ENCODE data around the gene ZWILCH.
"Not testable (repeated sequence)": the region's sequence is repeated elsewhere in the genome, so short reads cannot be mapped to it uniquely, and the experiment has no call there.

ZWILCH gene

DNA sequence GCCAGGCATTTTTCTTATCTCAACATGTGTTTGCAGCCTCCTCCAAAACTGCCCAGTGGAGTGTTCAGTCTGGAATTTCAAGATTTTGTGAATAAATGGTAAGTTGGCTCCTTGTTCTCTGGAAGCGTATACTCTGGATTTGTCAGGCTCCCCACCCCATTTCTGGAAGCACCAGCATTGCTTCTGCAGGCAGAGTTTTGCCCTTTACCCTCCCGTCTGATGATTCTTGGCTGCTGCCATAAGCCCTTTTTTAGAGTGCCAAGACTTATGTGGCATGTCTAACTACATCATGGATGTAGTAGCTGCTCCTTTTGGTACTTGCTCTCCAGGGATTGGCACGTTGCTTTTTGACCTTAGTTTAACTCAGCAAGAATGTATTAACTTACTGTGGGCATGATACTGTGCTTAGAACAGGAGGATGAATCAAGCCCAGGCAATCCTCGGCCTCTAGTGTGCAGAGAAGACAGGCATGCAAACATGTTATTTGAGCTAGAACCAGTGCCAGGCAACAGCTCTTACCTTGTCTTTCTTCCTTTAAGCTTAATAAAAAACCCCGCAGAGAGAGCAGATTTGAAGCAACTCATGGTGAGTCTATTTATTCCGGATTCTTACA lies 15.8 kb upstream of the ZWILCH start:
- DNase-seq, result no peak

DNA sequence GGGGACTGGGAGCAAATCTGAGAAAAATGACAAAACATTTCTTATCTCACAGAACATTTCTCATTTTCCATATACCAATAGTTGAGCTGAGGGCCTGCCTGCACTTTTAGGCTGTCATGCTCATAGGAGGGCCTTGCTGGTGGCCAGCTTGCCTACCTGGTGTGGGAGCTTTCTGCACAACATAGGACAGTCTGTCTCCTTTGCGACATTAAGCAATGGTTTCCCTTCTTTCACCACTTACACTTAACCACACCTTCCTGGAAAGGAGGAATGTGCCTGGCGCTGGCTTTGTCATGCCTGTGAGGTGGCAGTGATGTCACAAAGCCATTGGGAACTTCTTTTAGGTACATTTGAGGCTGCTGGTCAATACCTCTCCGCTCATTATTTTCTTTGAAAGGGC lies 13.3 kb upstream of the ZWILCH start:
- no peak for DNase-seq

DNA sequence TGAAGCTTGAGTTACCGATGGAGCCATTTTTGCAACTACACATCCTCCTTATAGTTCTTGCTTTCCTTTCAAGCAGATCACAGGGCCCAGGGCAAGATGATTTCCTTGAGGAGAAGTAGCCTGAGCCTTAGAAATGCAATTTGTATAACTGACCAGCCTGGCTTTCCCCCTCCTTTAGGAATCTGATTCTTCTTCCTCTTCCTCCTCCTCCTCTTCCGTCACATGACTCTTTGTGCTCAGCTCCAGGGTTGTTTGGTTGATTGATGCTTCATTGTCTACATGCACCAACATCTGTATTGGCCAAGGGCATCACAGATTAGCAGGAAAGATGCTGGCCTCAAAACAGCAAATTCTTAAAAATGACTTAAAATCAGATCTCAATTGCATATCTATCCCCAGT lies 10.9 kb upstream of the ZWILCH start:
- DNase-seq, result no peak

DNA sequence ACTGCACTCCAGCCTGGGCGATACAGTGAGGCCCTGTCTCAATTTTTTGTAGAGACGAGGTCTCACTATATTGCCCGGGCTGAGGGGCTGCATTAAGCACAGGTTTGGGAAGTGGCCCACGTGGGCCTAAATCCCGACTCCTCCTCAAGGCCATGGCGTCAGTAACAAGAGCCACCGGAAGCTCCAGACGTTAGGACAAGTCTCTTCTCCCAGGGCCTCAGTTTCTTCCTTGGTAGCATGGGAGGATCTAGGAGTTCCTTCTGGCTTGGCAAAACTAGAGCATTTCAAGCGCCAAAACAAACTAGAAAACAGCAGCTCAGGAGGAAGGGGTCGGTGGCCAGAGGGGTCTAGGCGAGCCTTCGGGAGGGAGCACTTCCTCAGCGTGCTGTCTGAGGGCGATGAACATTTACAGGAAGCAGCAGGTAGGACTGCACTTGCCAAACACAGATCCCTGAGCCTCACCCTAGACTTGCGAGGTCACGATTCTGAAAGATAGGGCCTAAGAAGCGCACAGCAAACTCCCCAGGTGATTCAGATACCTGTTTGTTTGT lies 8.1 kb upstream of the ZWILCH start:
- no peak for DNase-seq

DNA sequence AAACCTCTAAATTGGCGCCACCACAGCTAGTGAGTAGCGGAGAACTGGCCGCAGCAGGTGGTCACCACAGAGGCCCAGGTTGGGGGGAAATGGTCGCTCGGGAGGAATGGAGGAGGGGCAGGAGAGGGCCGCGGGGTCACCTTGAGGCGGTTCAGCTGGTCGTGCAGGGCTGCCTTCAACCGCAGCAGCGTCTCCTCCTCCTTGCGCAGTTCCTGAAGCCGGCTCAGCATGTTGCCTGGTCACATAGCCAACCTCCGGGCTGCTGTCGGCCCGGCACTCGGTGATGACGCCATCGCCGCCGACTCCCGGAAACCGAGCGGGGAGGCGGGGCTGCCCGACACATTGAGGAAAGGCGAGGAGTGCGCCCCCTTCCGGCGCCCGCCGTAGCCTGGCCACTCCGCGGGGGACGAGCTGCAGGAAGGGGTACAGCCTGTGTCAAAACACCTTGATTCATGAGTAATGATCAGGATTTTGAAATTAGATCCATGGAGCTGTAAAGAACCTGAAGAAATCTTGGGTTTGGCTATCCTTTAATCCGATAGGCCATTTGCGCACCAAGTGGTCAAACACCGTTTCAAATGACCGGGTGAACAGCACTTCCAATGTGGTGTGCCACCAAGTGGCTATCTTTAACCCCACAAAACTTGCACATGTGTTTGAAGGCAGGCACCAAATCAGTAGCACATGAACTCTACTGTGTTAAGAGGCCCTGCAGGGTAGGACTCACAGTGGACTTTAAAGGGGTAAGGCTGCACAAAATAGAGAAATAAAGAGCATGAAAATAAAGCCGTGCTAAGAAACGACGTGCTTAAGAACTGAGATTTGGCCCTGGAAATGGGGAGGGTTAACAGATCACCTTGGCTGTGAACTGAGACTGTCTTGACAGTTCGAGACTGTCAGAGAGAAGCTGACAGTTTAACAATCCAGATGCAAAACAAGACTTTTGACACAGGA lies 7.3 kb upstream of the ZWILCH start, which contains the start of gene SNAPC5:
SNAPC5 (minus strand) TSS at position 261 of the 954 bp plus-strand sequence; CDS start at position 230, 31 bp downstream.
- DNase-seq, result peak; percentile 96 to 97

GRCh38 chr15:66498501-66499386 lies 6.4 kb upstream of the ZWILCH start:
- peak in 1 of 2 donors; percentile 69 for DNase-seq

GRCh38 chr15:66500346-66500745 lies 4.8 kb upstream of the ZWILCH start:
- DNase-seq, result not testable (repeated sequence)

- peak in 1 of 2 donors; percentile 18 for DNase-seq
Measured at GRCh38 chr15:66502491-66502890, 2.6 kb upstream of the ZWILCH start.

GRCh38 chr15:66503041-66503648 lies 2.0 kb upstream of the ZWILCH start:
- DNase-seq, result not testable (repeated sequence)

GRCh38 chr15:66503780-66504562 lies 1.2 kb upstream of the ZWILCH start:
- DNase-seq, result no peak

GRCh38 chr15:66505430-66505811 lies 295 bp downstream of the ZWILCH start:
- no peak for DNase-seq

DNA sequence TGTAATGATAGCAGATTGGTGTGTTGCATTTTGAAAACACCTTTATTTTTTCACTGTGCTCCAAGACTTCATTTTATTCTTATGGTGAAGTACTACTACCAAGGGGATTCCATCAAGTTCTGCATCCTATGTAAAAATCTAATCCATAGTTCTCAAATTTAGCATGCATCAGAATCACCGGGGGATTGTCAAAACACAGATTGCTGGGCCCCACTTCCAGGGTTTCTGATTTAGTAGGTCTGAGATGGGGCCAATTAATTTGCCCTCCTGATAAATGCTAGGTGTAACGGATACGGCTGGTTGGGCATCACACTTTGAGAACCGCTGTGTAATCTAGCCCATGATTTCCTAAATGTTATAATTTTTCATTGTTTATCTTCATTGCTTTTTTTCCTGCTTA lies 692 bp downstream of the ZWILCH start:
- no peak for DNase-seq

DNA sequence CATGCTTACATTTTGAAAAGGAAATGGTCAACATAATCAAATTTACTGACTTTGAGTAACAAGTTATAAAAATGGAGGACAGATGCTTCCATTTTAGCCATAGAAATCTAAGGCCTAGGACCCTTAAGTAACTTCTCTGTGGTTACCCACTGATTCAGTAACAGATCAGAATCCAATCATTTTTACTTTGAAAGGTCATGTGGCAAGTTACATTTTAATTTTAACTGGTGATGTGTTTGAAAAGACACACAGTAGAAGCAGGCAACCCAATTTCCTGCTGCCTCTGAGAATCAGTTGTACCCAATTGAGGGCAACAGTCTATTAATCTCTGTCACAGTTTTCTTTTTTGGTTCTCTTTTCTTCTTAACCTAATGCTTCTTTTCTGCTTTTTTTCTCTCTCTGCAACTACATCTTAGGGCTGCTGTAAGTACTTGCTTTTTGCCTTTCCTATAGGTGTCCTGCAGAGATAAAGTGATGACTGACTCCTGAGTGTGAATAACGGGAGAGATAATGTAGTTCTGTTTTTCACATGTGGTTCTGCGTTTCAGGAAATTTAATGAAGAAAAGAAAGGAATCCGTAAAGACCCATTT lies 3.3 kb downstream of the ZWILCH start:
- DNase-seq, result no peak

- no peak for DNase-seq
Measured at GRCh38 chr15:66514586-66514985, 9.5 kb downstream of the ZWILCH start.

DNA sequence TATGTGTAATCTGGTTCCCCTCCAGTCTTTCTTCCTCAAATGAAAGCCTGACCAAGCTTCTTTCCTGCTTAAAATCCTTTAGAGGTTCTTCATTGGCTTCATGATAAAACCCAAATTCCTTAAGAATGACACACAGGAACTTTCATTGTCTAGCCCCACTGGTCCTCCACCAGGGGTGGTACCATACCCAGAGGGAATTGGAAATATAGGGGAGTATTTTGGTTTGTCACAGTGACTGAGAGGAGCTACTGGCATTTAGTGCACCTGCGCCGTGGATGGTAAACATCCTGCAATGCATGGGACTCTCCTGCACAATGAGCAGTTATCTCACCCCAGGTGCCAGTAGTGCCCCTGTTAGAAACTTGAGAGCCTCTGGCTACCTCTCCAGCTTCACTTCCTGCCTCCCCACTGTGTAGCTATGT lies 10.8 kb downstream of the ZWILCH start:
- no peak for DNase-seq

- no peak for DNase-seq
Measured at GRCh38 chr15:66523926-66524325, 18.8 kb downstream of the ZWILCH start.

DNA sequence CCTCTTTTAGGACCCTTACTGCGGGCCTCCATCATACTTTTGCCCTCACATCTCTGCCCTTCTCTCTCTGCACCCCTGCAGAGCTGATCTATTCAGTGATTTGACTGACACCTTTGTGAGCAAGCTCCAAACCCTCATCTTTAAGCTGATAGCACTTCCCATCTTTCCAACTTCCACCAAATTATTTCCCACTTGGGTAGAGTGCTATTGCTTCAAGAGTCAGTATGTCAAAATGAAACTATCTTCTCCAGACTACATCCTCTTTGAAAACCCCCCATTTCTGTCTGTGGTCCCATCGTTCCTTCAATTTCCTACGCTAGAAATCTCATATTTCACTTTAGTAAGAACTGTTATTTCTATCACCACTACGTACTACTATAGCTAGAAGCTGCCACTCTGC lies 19.7 kb downstream of the ZWILCH start:
- DNase-seq, result no peak

- DNase-seq, result no peak
Measured at GRCh38 chr15:66535056-66535455, 29.9 kb downstream of the ZWILCH start.

DNA sequence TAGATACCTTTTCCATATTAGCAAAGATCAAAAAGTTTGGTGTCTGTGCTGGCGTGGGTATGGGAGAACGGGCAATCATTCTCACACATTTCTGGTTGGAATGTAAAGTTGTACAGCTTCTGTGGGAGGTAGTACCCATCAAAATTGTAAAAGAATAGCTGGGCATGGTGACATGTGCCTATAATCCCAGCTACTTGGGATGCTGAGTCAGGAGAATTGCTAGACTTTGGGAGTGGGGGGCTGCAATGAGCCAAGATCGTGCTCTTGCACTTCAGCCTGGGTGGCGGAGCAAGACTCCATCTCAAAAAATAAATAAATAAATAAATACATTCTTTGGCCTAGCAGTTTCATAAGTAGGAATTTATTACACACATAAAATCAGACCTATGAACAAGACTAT lies 37.8 kb downstream of the ZWILCH start:
- DNase-seq, result no peak

- DNase-seq, result no peak
Measured at GRCh38 chr15:66545255-66545654, 40.1 kb downstream of the ZWILCH start.

DNA sequence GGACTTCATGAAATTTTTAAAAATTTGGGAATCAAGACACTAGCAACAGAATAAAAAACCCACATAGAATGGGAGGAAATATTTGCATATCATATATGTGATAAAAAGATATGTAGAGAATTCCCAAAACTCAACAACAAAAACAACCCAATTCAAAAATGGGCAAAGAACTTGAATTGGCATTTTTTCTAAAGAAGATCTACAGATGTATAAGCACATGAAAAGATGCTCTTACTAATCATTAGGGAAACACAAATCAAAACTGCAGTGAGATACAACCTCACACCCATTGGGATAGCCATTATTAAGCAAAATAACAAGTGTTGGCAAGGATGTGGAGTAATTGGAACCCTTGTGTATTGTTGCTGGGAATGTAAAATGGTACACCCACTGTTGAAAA lies 50.6 kb downstream of the ZWILCH start:
- DNase-seq, result no peak

All from CD4-positive, alpha-beta T cell treated with Interferon alpha-2 for 1 hour (primary cell).